OCI-LY7 (cell line): ENCODE measurements around the gene DGUOK.

Experiments
- CTCF ChIP-seq: fragments of 200-600 bp; sonication (generic); conservative IDR thresholded peaks from 2 replicates; pipeline ENCODE4 v1.5.1; 2014; ENCODE audit warnings: mild to moderate bottlenecking, antibody characterized with exemption, low read length, moderate library complexity, mixed read lengths
- EZH2phosphoT487 ChIP-seq: fragments of 200-600 bp; sonication (generic); IDR thresholded peaks from 2 replicates; pipeline ENCODE4 v1.6.1; 2018; ENCODE audit warnings: low read depth, borderline replicate concordance, mild to moderate bottlenecking, mixed run types, antibody characterized with exemption, low read length, moderate library complexity, mixed read lengths

GRCh38 chr2:73895473-73895872 is 31.2 kb upstream of the DGUOK start:
- TF ChIP-seq CTCF (no peak), EZH2phosphoT487 (no peak)
